HUES48 (cell line): ENCODE measurements around the gene COQ8B.

ENCODE experiments used
- H3K27ac ChIP-seq: one replicate; pipeline ENCODE4 v1.7.0; 2013; ENCODE audit warnings: low read depth, low read length, inconsistent platforms
- H3K27me3 ChIP-seq: 2 replicates; pipeline ENCODE4 v1.6.1; 2013; ENCODE audit warnings: mild to moderate bottlenecking, low read length; ENCODE audit not compliant: control insufficient read depth, insufficient read depth
- H3K36me3 ChIP-seq: 2 replicates; pipeline ENCODE4 v1.6.1; 2013; ENCODE audit warnings: low read length; ENCODE audit not compliant: control insufficient read depth, insufficient read depth
- H3K4me1 ChIP-seq: 2 replicates; pipeline ENCODE4 v1.6.1; 2013; ENCODE audit warnings: mild to moderate bottlenecking, low read length; ENCODE audit not compliant: control insufficient read depth, insufficient read depth
- H3K4me3 ChIP-seq: 2 replicates; pipeline ENCODE4 v1.5.1; 2013; ENCODE audit warnings: mild to moderate bottlenecking, low read depth, low read length
- H3K9ac ChIP-seq: 2 replicates; pipeline ENCODE4 v1.6.1; 2013; ENCODE audit warnings: mild to moderate bottlenecking, low read depth, low read length, moderate library complexity
- H3K9me3 ChIP-seq: 2 replicates; pipeline ENCODE4 v1.6.1; 2013; ENCODE audit warnings: low read length; ENCODE audit not compliant: control insufficient read depth, insufficient read depth

The COQ8B gene

GRCh38 chr19:40689339-40690049, 27.2 kb downstream of the COQ8B start:
- H3K4me1 ChIP-seq = peaks cover 15% of the 10 kb centered on the region
- H3K4me3 ChIP-seq = peak overlapping the region; percentile 67
- peak overlapping the region; percentile 37 for H3K9ac ChIP-seq
- H3K27ac ChIP-seq = peak overlapping the region; percentile 61
- H3K36me3 ChIP-seq = peaks cover 36% of the 10 kb centered on the region
- no peaks in the 10 kb centered on the region for H3K27me3 ChIP-seq
- no peaks in the 10 kb centered on the region for H3K9me3 ChIP-seq

DNA sequence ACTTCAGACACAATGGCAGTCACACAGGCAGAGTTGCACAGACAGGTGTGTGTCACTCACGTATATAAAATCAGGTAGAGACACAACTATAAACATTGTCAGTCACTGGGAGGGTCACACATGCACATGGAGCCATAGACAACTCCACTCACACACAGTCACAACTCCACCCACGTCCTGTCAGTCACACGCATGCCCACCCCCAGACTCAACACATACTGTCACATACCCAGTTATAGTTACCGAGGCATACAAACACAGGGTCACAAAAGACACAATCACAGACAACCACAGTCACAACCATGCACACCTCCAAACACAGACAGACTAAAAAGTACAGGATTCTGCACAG, 27.7 kb downstream of the COQ8B start:
- Histone ChIP-seq H3K9ac (no peak overlapping the region), H3K27me3 (no peaks in the 10 kb centered on the region), H3K4me1 (peaks cover 15% of the 10 kb centered on the region), H3K27ac (no peak overlapping the region), H3K36me3 (peaks cover 31% of the 10 kb centered on the region), H3K4me3 (peak overlapping the region; percentile 67), H3K9me3 (no peaks in the 10 kb centered on the region)

- H3K27ac ChIP-seq = no peak overlapping the region
- peaks cover 15% of the 10 kb centered on the region for H3K4me1 ChIP-seq
Measured at GRCh38 chr19:40688309-40688708, 28.4 kb downstream of the COQ8B start.

GRCh38 chr19:40687525-40688016, 29.1 kb downstream of the COQ8B start:
- no peak overlapping the region for H3K9ac ChIP-seq
- no peak overlapping the region for H3K27ac ChIP-seq
- peaks cover 15% of the 10 kb centered on the region for H3K4me1 ChIP-seq
- peaks cover 29% of the 10 kb centered on the region for H3K36me3 ChIP-seq
- no peaks in the 10 kb centered on the region for H3K27me3 ChIP-seq
- H3K9me3 ChIP-seq = no peaks in the 10 kb centered on the region
- H3K4me3 ChIP-seq = no peak overlapping the region

More at GRCh38 chr19:40688309-40688708, 28.4 kb downstream of the COQ8B start:
- H3K36me3 ChIP-seq = peaks cover 29% of the 10 kb centered on the region
- no peak overlapping the region for H3K4me3 ChIP-seq
- H3K9ac ChIP-seq = no peak overlapping the region
- no peaks in the 10 kb centered on the region for H3K9me3 ChIP-seq
- H3K27me3 ChIP-seq = no peaks in the 10 kb centered on the region

DNA sequence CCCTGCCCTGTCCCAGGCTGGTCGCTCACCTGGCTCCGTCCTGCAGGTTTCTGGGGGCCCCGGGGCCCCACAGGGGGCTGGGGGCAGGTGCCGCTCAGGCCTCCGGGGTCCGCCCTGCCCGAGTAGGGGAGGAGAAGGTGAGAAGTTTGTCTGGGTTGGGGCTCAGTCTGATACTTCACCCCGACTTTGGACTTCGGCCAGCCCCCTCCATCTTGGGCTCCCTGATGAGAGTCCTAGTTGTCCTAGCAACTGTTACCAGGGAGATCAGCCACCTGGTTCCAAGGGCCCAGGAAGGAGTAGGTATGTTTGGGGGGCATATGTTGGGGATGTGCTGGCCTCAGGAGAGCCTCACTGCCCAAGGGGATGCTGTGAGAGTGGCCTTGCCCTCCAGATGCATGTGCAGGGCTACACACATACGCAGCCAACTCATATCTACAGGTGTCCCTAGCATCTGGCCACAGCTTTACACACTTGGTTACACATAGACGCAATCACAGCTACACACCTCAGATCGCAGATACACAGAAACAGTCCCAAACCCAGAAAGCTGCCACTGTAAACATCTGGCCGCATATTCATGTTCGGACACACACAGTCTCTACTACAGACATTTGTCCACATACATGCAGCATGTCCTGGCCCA, 29.7 kb downstream of the COQ8B start:
- H3K9ac ChIP-seq = no peak overlapping the region
- peaks cover 12% of the 10 kb centered on the region for H3K4me1 ChIP-seq
- H3K36me3 ChIP-seq = peaks cover 34% of the 10 kb centered on the region
- no peaks in the 10 kb centered on the region for H3K9me3 ChIP-seq
- no peak overlapping the region for H3K27ac ChIP-seq
- H3K27me3 ChIP-seq = no peaks in the 10 kb centered on the region
- H3K4me3 ChIP-seq = no peak overlapping the region

GRCh38 chr19:40685563-40685962, 31.1 kb downstream of the COQ8B start:
- Histone ChIP-seq H3K4me3 (no peak overlapping the region), H3K27ac (no peak overlapping the region), H3K9ac (no peak overlapping the region), H3K36me3 (peaks cover 42% of the 10 kb centered on the region), H3K9me3 (no peaks in the 10 kb centered on the region), H3K27me3 (no peaks in the 10 kb centered on the region), H3K4me1 (peaks cover 7% of the 10 kb centered on the region)

GRCh38 chr19:40685016-40685526, 31.6 kb downstream of the COQ8B start:
- Histone ChIP-seq H3K4me3 (no peak overlapping the region), H3K9me3 (no peaks in the 10 kb centered on the region), H3K27me3 (no peaks in the 10 kb centered on the region), H3K9ac (no peak overlapping the region), H3K36me3 (peaks cover 44% of the 10 kb centered on the region), H3K27ac (no peak overlapping the region), H3K4me1 (peaks cover 7% of the 10 kb centered on the region)

- no peak overlapping the region for H3K9ac ChIP-seq
- no peaks in the 10 kb centered on the region for H3K9me3 ChIP-seq
- H3K36me3 ChIP-seq = peaks cover 47% of the 10 kb centered on the region
- no peaks in the 10 kb centered on the region for H3K27me3 ChIP-seq
- no peak overlapping the region for H3K27ac ChIP-seq
- peaks cover 6% of the 10 kb centered on the region for H3K4me1 ChIP-seq
- H3K4me3 ChIP-seq = no peak overlapping the region
Measured at GRCh38 chr19:40684280-40684679, 32.4 kb downstream of the COQ8B start.

DNA sequence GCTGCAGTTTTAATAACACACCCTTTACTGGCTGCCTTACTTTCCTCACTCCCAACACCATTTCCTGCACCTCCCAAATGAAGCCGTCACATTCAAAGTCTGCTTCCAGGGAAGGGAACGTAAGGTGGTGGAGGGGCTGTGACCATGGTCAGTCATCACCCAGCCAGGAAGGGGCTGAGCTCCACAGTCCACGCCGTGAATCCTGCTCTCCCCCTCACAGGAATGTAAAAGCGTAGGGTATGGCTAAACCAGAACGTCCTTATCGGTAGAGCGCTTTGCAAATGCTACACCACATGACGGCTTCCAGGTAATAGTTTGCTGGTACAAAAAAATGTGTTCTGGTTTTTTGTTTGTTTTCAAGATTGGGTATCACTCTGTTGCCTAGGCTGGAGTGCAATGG, 33.2 kb downstream of the COQ8B start:
- no peaks in the 10 kb centered on the region for H3K27me3 ChIP-seq
- no peak overlapping the region for H3K4me3 ChIP-seq
- H3K4me1 ChIP-seq = no peaks in the 10 kb centered on the region
- peaks cover 52% of the 10 kb centered on the region for H3K36me3 ChIP-seq
- no peak overlapping the region for H3K9ac ChIP-seq
- H3K27ac ChIP-seq = no peak overlapping the region
- H3K9me3 ChIP-seq = no peaks in the 10 kb centered on the region

- Histone ChIP-seq H3K9ac (no peak overlapping the region), H3K4me3 (no peak overlapping the region), H3K27ac (no peak overlapping the region), H3K4me1 (no peaks in the 10 kb centered on the region), H3K36me3 (peaks cover 61% of the 10 kb centered on the region), H3K9me3 (no peaks in the 10 kb centered on the region), H3K27me3 (no peaks in the 10 kb centered on the region)
Measured at GRCh38 chr19:40682431-40682964, 34.2 kb downstream of the COQ8B start.

DNA sequence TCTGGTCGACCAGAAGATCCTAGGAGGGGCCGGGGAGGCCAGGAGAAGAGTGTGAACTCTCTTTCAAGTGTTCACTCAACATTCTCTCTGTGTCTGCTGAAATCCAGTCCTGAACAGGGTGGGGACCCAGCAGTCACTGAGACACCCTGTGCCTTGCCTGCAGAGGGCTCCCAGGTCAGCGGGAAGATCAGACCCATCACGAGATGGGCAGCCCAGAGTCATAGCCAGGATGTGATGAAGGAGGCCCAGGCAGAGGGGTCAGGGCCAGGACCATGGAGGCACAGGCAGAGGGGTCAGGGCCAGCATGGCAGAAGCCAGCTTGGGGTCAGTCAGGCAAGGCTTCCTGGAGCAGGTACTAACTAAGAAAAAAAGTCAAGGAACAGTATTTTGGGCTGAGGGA, 35.6 kb downstream of the COQ8B start:
- Histone ChIP-seq H3K4me3 (no peak overlapping the region), H3K9me3 (no peaks in the 10 kb centered on the region), H3K4me1 (no peaks in the 10 kb centered on the region), H3K36me3 (peaks cover 67% of the 10 kb centered on the region), H3K27ac (no peak overlapping the region), H3K27me3 (no peaks in the 10 kb centered on the region), H3K9ac (no peak overlapping the region)
